Neural cell (in vitro differentiated cells): ENCODE measurements around the gene FCN3.

Source experiments
- EP300 ChIP-seq: fragments of 450-650 bp; conservative IDR thresholded peaks from 2 replicates; pipeline ENCODE4 v1.6.1; 2014; ENCODE audit warnings: antibody characterized with exemption, mild to moderate bottlenecking, moderate library complexity; ENCODE audit not compliant: poor library complexity, severe bottlenecking
- EZH2 ChIP-seq: fragments of 200-600, 300-800 bp; shearing (Covaris generic), sonication (generic); IDR thresholded peaks from 2 replicates; pipeline ENCODE4 v1.6.1; 2014; ENCODE audit warnings: antibody characterized with exemption, low read length, borderline replicate concordance, mild to moderate bottlenecking; ENCODE audit not compliant: insufficient read depth, poor library complexity, severe bottlenecking
- SMC3 ChIP-seq: fragments of 450-650 bp; conservative IDR thresholded peaks from 2 replicates; pipeline ENCODE4 v1.6.1; 2014; ENCODE audit warnings: antibody characterized with exemption, mild to moderate bottlenecking, moderate library complexity; ENCODE audit not compliant: poor library complexity
- TAF1 ChIP-seq: IDR thresholded peaks from 2 replicates; pipeline ENCODE4 v1.6.1; 2012; ENCODE audit warnings: low read depth
- TF ChIP-seq, protein P1 (sequence below): fragments of 450-650 bp; IDR thresholded peaks from 2 replicates; pipeline ENCODE4 v1.5.1; 2014; ENCODE audit warnings: antibody characterized with exemption, mild to moderate bottlenecking, moderate library complexity; ENCODE audit not compliant: poor library complexity, severe bottlenecking
- TF ChIP-seq, protein P2 (sequence below): IDR thresholded peaks from 2 replicates; pipeline ENCODE4 v1.6.1; 2012; ENCODE audit warnings: borderline replicate concordance

DNA sequence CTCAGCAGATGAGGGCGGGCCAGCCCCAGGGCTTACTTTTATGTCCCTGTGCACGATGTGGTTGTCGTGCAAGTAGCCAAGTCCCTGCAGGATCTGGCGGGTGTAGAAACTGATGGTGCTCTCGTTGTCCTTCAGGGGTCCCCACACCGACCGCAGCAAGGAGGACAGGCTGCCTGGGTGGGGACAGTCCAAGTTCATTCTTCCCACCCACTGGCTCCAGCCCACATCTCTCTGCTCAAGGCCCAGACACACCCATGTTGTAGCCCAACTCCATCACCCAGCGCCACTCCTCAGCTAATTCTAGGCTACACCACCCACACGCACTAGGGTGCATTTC lies 14.8 kb downstream of the FCN3 start:
- TF ChIP-seq EZH2 = no peak
- TF ChIP-seq, protein P1, sequence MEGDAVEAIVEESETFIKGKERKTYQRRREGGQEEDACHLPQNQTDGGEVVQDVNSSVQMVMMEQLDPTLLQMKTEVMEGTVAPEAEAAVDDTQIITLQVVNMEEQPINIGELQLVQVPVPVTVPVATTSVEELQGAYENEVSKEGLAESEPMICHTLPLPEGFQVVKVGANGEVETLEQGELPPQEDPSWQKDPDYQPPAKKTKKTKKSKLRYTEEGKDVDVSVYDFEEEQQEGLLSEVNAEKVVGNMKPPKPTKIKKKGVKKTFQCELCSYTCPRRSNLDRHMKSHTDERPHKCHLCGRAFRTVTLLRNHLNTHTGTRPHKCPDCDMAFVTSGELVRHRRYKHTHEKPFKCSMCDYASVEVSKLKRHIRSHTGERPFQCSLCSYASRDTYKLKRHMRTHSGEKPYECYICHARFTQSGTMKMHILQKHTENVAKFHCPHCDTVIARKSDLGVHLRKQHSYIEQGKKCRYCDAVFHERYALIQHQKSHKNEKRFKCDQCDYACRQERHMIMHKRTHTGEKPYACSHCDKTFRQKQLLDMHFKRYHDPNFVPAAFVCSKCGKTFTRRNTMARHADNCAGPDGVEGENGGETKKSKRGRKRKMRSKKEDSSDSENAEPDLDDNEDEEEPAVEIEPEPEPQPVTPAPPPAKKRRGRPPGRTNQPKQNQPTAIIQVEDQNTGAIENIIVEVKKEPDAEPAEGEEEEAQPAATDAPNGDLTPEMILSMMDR = no peak
- TF ChIP-seq, protein P2, sequence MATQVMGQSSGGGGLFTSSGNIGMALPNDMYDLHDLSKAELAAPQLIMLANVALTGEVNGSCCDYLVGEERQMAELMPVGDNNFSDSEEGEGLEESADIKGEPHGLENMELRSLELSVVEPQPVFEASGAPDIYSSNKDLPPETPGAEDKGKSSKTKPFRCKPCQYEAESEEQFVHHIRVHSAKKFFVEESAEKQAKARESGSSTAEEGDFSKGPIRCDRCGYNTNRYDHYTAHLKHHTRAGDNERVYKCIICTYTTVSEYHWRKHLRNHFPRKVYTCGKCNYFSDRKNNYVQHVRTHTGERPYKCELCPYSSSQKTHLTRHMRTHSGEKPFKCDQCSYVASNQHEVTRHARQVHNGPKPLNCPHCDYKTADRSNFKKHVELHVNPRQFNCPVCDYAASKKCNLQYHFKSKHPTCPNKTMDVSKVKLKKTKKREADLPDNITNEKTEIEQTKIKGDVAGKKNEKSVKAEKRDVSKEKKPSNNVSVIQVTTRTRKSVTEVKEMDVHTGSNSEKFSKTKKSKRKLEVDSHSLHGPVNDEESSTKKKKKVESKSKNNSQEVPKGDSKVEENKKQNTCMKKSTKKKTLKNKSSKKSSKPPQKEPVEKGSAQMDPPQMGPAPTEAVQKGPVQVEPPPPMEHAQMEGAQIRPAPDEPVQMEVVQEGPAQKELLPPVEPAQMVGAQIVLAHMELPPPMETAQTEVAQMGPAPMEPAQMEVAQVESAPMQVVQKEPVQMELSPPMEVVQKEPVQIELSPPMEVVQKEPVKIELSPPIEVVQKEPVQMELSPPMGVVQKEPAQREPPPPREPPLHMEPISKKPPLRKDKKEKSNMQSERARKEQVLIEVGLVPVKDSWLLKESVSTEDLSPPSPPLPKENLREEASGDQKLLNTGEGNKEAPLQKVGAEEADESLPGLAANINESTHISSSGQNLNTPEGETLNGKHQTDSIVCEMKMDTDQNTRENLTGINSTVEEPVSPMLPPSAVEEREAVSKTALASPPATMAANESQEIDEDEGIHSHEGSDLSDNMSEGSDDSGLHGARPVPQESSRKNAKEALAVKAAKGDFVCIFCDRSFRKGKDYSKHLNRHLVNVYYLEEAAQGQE = no peak
- no peak for TF ChIP-seq SMC3
- no peak for TF ChIP-seq TAF1
- TF ChIP-seq EP300 = no peak
